GM23248 (cell line): Measurements from ENCODE around the gene RMI2.

Experiments used
- EZH2 ChIP-seq: fragments of 200-600 bp; sonication (generic); IDR thresholded peaks from 2 replicates; pipeline ENCODE4 v1.6.1; 2018; ENCODE audit warnings: antibody characterized with exemption, mild to moderate bottlenecking; ENCODE audit not compliant: insufficient read depth, poor library complexity, severe bottlenecking
- EZH2phosphoT487 ChIP-seq: fragments of 200-600 bp; sonication (generic); IDR thresholded peaks from 2 replicates; pipeline ENCODE4 v1.6.1; 2018; ENCODE audit warnings: antibody characterized with exemption, moderate library complexity, mild to moderate bottlenecking, low read depth; ENCODE audit not compliant: insufficient read depth

GRCh38 chr16:11349599-11350276, 4.5 kb downstream of the RMI2 start:
- no peak for TF ChIP-seq EZH2phosphoT487
- no peak for TF ChIP-seq EZH2
